Astrocyte of the cerebellum (primary cell): ENCODE results near the gene IHH.

Source experiments
- DNase-seq: peaks from one replicate; pipeline ENCODE4 v3.0.0-alpha.2; 2011; ENCODE audit warnings: low read depth
- H3K4me3 ChIP-seq: 2 replicates; pipeline ENCODE4 v1.5.1; 2011; ENCODE audit warnings: mild to moderate bottlenecking, low read depth, low read length, moderate library complexity
- in situ Hi-C: cut with HindIII; loops from 2 replicates; pipeline ENCODE4 v1.10.0; 2017; ENCODE audit warnings: low sequenced_read_pairs
- TF ChIP-seq, protein P1 (sequence below): IDR thresholded peaks from 2 replicates; pipeline ENCODE4 v1.5.1; 2012; ENCODE audit warnings: low read length, low read depth, moderate library complexity, mild to moderate bottlenecking; ENCODE audit errors: missing control alignments

IHH gene

DNA sequence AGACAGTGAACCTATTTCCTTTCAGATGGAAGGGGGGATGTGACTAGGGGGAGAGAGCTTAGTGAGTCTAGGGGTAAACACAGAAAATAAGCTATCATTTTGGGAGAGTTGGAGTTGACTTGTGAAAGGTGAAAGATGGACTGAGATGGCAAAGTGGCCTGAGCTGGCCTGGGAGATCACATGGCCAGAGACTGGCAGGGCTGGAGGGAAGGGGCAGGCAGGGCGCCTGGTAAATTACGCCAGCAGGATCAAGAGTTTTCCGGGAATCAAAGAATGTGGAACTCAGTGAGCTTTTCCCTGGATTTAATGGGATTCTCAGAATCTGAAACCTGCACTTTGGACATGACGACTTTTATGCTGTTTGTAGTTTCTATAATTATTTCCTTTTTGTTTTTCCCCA, 18.6 kb downstream of the IHH start:
- in situ Hi-C loops: no loop called here
- TF ChIP-seq, protein P1, sequence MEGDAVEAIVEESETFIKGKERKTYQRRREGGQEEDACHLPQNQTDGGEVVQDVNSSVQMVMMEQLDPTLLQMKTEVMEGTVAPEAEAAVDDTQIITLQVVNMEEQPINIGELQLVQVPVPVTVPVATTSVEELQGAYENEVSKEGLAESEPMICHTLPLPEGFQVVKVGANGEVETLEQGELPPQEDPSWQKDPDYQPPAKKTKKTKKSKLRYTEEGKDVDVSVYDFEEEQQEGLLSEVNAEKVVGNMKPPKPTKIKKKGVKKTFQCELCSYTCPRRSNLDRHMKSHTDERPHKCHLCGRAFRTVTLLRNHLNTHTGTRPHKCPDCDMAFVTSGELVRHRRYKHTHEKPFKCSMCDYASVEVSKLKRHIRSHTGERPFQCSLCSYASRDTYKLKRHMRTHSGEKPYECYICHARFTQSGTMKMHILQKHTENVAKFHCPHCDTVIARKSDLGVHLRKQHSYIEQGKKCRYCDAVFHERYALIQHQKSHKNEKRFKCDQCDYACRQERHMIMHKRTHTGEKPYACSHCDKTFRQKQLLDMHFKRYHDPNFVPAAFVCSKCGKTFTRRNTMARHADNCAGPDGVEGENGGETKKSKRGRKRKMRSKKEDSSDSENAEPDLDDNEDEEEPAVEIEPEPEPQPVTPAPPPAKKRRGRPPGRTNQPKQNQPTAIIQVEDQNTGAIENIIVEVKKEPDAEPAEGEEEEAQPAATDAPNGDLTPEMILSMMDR: no peak
- no peak overlapping the region for H3K4me3 ChIP-seq
- no peak for DNase-seq

DNA sequence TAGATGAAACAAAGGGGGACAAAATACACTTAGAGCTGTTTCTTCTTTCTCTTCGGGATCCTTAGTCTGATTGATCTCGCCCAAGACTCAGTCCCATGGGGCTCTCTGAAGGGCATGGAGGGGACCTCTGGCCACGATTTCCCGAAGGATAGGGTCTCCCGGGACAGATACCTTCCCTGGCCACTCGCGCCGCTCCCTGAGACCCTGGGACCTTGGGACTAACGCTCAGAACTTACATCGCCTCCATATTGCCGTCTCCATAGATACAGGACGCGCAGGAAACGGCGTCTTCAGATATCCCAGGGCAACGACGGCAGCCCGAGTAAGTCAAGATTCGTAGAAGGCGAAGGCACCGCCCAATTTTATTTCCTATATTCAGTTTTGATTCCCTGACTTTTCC, 19.5 kb downstream of the IHH start, which contains the start of gene CFAP65:
CFAP65 (minus strand) TSS at position 265 of the 400 bp plus-strand sequence. CDS start 2,468 bp downstream, outside the sequence.
- peak; percentile 8 for DNase-seq
- TF ChIP-seq, protein P1: no peak
- H3K4me3 ChIP-seq: peak within 1 kb of the TSS; percentile 36
- in situ Hi-C loops: no loop called here

DNA sequence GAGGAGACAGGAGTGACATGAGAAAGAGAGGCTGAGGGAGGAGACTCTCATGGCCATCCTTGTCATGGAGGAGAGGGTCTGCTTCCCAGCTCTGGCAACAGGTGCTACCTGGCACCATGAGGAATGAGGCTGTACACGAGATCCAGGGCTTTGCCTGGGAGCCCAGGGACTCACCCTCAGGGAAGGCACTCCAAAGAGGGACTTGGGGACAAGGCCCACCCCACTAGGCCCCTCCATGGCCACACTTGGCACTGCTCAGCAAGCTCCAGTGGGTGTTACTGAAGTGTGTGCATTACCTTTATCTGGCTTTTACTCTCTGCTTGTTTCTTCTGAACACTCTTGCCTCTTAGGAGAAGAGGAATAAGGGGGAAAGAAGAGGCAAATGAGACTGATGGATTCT, 22.1 kb downstream of the IHH start:
- in situ Hi-C loops: no loop called here
- TF ChIP-seq, protein P1: no peak
- no peak for DNase-seq
- no peak overlapping the region for H3K4me3 ChIP-seq

DNA sequence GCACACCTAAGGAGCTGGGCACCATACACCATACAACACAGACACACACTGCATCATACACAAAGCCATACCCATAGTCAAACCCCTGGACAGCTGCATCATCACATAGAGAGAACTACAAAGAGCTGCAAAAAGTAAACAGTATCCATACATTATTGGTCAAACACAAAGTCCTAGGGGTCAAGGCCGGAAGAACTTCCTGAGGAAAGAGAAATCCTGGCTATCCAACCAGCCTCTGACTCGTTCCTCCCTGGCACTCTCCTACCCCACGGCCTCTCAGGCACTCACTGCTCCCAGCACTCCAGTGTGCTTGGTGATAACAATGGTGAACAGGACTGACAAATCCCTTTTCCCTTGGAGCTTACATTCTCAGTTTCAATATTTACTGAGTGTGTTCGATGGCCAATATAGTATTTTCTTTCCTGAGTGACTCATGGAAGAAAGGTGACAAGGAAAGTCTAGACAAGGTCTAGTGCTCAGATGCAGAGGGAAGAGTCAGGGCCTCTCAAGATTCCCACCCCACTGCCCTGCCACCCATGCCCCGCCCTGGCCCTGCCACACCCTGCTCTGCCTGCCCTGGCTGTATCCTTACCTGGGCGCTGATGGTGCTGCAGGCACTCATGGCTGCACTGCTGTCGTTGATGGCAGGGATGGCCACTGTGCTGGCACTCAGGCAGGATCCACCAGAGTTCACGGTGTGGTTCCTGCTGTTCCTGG, 22.8 kb downstream of the IHH start:
- no peak overlapping the region for H3K4me3 ChIP-seq
- in situ Hi-C loops: no loop called here
- DNase-seq: no peak
- TF ChIP-seq, protein P1: no peak

DNA sequence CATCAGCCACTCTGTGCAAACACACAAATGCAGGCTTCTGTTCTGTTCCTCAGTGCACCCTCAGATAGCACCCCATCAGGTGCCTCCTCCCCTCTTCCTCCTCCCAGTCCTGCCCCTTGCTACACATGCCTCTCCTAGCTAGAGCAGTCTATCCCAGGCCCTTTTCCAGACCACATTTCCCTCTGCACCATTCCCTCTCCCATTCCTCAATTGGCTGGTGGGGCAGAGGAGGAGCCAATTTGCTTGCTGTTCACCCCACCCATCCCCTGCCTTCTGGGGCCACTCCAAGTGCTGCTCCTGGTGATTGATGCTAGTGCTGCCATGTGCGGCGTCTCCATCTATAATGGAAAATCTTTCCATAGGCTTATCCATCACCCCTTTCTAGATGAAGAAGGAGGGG, 24.8 kb downstream of the IHH start:
- DNase-seq: no peak
- no peak overlapping the region for H3K4me3 ChIP-seq
- TF ChIP-seq, protein P1: no peak
- in situ Hi-C loops: no loop called here

DNA sequence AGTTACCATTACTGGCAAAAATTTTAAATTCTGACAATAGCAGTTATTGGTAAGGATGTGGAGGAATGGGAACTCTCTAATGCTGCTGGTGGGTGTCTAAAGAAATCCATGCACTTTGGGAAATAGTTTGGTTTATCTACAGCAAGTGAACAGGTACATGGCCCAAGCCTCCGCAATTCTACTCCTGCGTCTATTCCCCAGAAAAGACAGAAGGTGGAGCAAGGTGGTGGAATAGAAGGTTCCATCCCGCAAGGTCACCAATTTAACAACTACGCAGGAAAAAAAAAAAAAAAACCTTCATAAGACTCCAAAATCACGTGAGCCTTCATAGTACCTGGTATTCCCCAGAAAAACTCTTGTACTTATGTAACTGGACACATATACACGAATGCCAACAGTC, 25.9 kb downstream of the IHH start:
- in situ Hi-C loops: no loop called here
- DNase-seq: no peak
- no peak overlapping the region for H3K4me3 ChIP-seq
- TF ChIP-seq, protein P1: no peak
